Measurements from ENCODE around the gene PSMB10.

DNA sequence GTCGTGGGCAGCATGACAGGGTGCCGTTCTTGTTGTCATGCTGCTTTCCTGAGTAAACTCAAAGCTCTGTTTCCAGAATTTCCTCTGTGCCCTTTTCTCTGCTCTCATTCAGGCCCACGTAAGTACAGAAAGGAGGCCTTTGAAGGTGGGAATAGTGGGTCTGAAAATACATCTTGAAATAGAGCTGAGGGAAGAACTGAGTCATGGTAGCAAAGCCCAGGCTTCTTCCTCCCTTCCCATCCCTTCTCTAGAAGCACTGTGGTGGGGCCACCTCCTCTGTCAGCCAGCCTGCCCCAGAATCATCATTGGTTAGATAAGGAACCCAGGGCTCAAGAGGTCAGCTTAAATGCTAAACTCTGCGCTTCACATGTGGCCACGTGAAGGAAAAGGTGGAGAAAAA is 14.4 kb downstream of the PSMB10 start:
- TF ChIP-seq, protein P1, sequence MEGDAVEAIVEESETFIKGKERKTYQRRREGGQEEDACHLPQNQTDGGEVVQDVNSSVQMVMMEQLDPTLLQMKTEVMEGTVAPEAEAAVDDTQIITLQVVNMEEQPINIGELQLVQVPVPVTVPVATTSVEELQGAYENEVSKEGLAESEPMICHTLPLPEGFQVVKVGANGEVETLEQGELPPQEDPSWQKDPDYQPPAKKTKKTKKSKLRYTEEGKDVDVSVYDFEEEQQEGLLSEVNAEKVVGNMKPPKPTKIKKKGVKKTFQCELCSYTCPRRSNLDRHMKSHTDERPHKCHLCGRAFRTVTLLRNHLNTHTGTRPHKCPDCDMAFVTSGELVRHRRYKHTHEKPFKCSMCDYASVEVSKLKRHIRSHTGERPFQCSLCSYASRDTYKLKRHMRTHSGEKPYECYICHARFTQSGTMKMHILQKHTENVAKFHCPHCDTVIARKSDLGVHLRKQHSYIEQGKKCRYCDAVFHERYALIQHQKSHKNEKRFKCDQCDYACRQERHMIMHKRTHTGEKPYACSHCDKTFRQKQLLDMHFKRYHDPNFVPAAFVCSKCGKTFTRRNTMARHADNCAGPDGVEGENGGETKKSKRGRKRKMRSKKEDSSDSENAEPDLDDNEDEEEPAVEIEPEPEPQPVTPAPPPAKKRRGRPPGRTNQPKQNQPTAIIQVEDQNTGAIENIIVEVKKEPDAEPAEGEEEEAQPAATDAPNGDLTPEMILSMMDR (conservative IDR thresholded peaks at IDR 0.05), result no peak
- no peak for TF ChIP-seq EZH2 (IDR thresholded peaks at IDR 0.05; ENCODE audit: low read depth)

Measured in PC-9 (cell line).